Lower lobe of right lung (tissue), 2 donors: ENCODE results near the gene DIRAS2. TPM values are rescaled to one million over a fixed set of nuclear protein-coding genes. Genes with fewer than 3 reads are reported as not detected.
A peak's percentile ranks its signal among the peaks of the same experiment; 100 is the strongest.

ENCODE experiments used
- ATAC-seq, 2 donors: fragments of 200-7000 bp; cut with Tn5 transposase; one replicate each; pipeline ENCODE4 v1.9.1; 2020 to 2022; ENCODE audit warnings: mild to moderate bottlenecking in 2 of 2, moderate library complexity in 2 of 2
- DNase-seq: peaks from one replicate; pipeline ENCODE4 v3.0.0-alpha.2; 2020
- H3K27ac ChIP-seq: fragments of 200-600 bp; one replicate; pipeline ENCODE4 v1.8.0; 2022
- H3K27me3 ChIP-seq: fragments of 200-600 bp; one replicate; pipeline ENCODE4 v1.8.0; 2022; ENCODE audit warnings: low read depth
- H3K36me3 ChIP-seq: fragments of 200-600 bp; one replicate; pipeline ENCODE4 v1.8.0; 2022; ENCODE audit warnings: mild to moderate bottlenecking
- H3K4me1 ChIP-seq: fragments of 200-600 bp; one replicate; pipeline ENCODE4 v1.8.0; 2022
- H3K4me3 ChIP-seq: fragments of 200-600 bp; one replicate; pipeline ENCODE4 v1.8.0; 2022; ENCODE audit warnings: mild to moderate bottlenecking
- H3K9me3 ChIP-seq: fragments of 200-600 bp; one replicate; pipeline ENCODE4 v1.8.0; 2022
- intact Hi-C: fragments of 100-400 bp; cut with DNase I; formaldehyde crosslinking; loops from one replicate; pipeline ENCODE4 v1.11.0; 2022
- total RNA-seq: library from RNA; stranded (reverse); fragmentation: NEBNext Ultra II Directional; extraction: Animal tissue kit (Norgen Biotek cat#: 25700); gene quantifications from one replicate; pipeline ENCODE4 v1.2.1, GENCODE V29; 2021
- TF ChIP-seq, protein P1 (sequence below): fragments of 200-600 bp; IDR thresholded peaks from one replicate; pipeline ENCODE4 v1.8.0; 2022; ENCODE audit warnings: antibody characterized with exemption, mild to moderate bottlenecking
- donor health status: DM: no; HTN: yes; CAD: no; lungs with severe emphysema.

Gene DIRAS2
- total RNA-seq, 1 donor from 2014 or later = not detected

- DNase-seq (no peak), ATAC-seq (no peak)
- no peaks in the 10 kb centered on the region for H3K36me3 ChIP-seq
- no peaks in the 10 kb centered on the region for H3K27me3 ChIP-seq
- TF ChIP-seq, protein P1, sequence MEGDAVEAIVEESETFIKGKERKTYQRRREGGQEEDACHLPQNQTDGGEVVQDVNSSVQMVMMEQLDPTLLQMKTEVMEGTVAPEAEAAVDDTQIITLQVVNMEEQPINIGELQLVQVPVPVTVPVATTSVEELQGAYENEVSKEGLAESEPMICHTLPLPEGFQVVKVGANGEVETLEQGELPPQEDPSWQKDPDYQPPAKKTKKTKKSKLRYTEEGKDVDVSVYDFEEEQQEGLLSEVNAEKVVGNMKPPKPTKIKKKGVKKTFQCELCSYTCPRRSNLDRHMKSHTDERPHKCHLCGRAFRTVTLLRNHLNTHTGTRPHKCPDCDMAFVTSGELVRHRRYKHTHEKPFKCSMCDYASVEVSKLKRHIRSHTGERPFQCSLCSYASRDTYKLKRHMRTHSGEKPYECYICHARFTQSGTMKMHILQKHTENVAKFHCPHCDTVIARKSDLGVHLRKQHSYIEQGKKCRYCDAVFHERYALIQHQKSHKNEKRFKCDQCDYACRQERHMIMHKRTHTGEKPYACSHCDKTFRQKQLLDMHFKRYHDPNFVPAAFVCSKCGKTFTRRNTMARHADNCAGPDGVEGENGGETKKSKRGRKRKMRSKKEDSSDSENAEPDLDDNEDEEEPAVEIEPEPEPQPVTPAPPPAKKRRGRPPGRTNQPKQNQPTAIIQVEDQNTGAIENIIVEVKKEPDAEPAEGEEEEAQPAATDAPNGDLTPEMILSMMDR = no peak
- H3K4me1 ChIP-seq = no peaks in the 10 kb centered on the region
- no peaks in the 10 kb centered on the region for H3K9me3 ChIP-seq
- no peak overlapping the region for H3K27ac ChIP-seq
- no peak overlapping the region for H3K4me3 ChIP-seq
- intact Hi-C loops = no loop called here
These were observed 73.1 kb downstream of the DIRAS2 start for GRCh38 chr9:90569511-90569910.

GRCh38 chr9:90568667-90569066 is 74.0 kb downstream of the DIRAS2 start:
- Histone ChIP-seq H3K27ac (no peak overlapping the region), H3K9me3 (no peaks in the 10 kb centered on the region), H3K4me3 (no peak overlapping the region), H3K4me1 (no peaks in the 10 kb centered on the region), H3K36me3 (no peaks in the 10 kb centered on the region), H3K27me3 (no peaks in the 10 kb centered on the region)
- intact Hi-C loops = no loop called here
- TF ChIP-seq, protein P1 = no peak
- no peak for DNase-seq
- peak in 1 of 2 donors; percentile 49 for ATAC-seq

DNA sequence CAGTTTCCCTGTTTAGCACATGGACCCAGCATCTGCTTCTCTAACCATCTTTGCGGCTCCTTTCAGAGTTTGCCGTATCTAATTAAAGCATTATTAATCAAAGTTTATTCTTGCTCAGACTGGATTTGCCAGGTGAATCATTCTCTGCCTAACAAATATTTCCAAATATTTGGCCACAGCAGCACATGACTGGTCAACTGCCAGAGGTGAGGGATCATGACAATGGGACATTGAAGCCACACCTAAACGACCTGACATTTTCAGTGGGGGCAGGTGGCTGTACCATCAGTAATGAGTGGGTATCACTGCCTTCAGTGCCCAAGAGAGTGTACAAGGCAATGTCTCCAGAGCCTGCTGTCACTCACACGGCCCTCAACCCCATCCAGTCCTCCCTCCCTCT is 80.4 kb downstream of the DIRAS2 start:
- DNase-seq (no peak), ATAC-seq (no peak)
- H3K4me1 ChIP-seq = no peaks in the 10 kb centered on the region
- no peaks in the 10 kb centered on the region for H3K27me3 ChIP-seq
- H3K27ac ChIP-seq = no peak overlapping the region
- intact Hi-C loops = no loop called here
- no peak overlapping the region for H3K4me3 ChIP-seq
- TF ChIP-seq, protein P1 = no peak
- H3K36me3 ChIP-seq = no peaks in the 10 kb centered on the region
- H3K9me3 ChIP-seq = no peaks in the 10 kb centered on the region

Other genes starting within 250 kb of the DIRAS2 start
- 88.9 TPM for gene SYK, start 159.0 kb upstream of the DIRAS2 start, total RNA-seq